Measurements from ENCODE around the gene RGS14.
A peak's percentile ranks its signal among the peaks of the same experiment; 100 is the strongest.

RGS14 gene

GRCh38 chr5:177357459-177358351, at the start of gene RGS14:
TSS of gene RGS14 (plus strand) at chr5:177357924. CDS start at chr5:177358025, 101 bp downstream.
- peak; percentile 97 for DNase-seq

GRCh38 chr5:177308740-177309139, 49.0 kb upstream of the RGS14 start:
- DNase-seq = no peak

GRCh38 chr5:177309351-177310191, 48.2 kb upstream of the RGS14 start:
- DNase-seq = peak; percentile 53

- DNase-seq = no peak
These were observed 47.4 kb upstream of the RGS14 start for GRCh38 chr5:177310332-177310731.

GRCh38 chr5:177310757-177311391, 46.9 kb upstream of the RGS14 start:
- DNase-seq = peak; percentile 66

GRCh38 chr5:177311392-177311722, 46.4 kb upstream of the RGS14 start:
- DNase-seq = no peak

- DNase-seq = peak; percentile 97
These were observed 45.7 kb upstream of the RGS14 start, which contains the start of gene MXD3 for GRCh38 chr5:177311723-177312648. TSS of gene MXD3 (minus strand) at chr5:177311898. CDS start at chr5:177311830, 68 bp downstream.

- DNase-seq = peak; percentile 72
These were observed 45.0 kb upstream of the RGS14 start for GRCh38 chr5:177312649-177313181.

GRCh38 chr5:177313561-177314259, 44.0 kb upstream of the RGS14 start:
- no peak for DNase-seq

GRCh38 chr5:177314376-177315342, 43.1 kb upstream of the RGS14 start:
- DNase-seq = no peak

- no peak for DNase-seq
These were observed 42.3 kb upstream of the RGS14 start for GRCh38 chr5:177315411-177315810.

GRCh38 chr5:177316005-177316404, 41.7 kb upstream of the RGS14 start:
- DNase-seq = no peak

GRCh38 chr5:177317959-177318377, 39.8 kb upstream of the RGS14 start:
- peak; percentile 79 for DNase-seq

GRCh38 chr5:177319913-177320588, 37.7 kb upstream of the RGS14 start:
- peak; percentile 32 for DNase-seq

- peak; percentile 91 for DNase-seq
These were observed 36.8 kb upstream of the RGS14 start for GRCh38 chr5:177320879-177321278.

GRCh38 chr5:177325868-177326381, 31.8 kb upstream of the RGS14 start:
- DNase-seq = no peak

- peak; percentile 76 for DNase-seq
These were observed 29.9 kb upstream of the RGS14 start for GRCh38 chr5:177327539-177328522.

All from MV-4-11 (cell line).